Measurements from ENCODE around the gene PRDM11.

GRCh38 chr11:45252134-45252856, 105.9 kb downstream of the PRDM11 start:
- TF ChIP-seq CTCF (conservative IDR thresholded peaks at IDR 0.05 in 1 of 2, IDR thresholded peaks at IDR 0.05 in 1 of 2; ENCODE audit: extremely low read depth in 1 of 2, insufficient read depth in 1 of 2, low read depth in 1 of 2, low read length in 2 of 2): peak; percentile 55 to 73
- TF ChIP-seq EZH2 (IDR thresholded peaks at IDR 0.05; ENCODE audit: borderline replicate concordance, low read length): no peak
